Sigmoid colon (tissue), 7 donors: Measurements from ENCODE around the gene SORCS2. TPM values are rescaled to one million over a fixed set of nuclear protein-coding genes. Genes with fewer than 3 reads are reported as not detected.

Experiments used
- DNase-seq: peaks from one replicate; pipeline ENCODE4 v3.0.0-alpha.2; 2019
- H3K27ac ChIP-seq, 4 donors: fragments of 200-600 bp; sonication (generic); one replicate each; pipeline ENCODE4 v1.5.1; 2016 to 2019; ENCODE audit warnings: mild to moderate bottlenecking in 1 of 4
- H3K27me3 ChIP-seq, 3 donors: fragments of 200-600 bp; sonication (generic); one replicate each; pipeline ENCODE4 v1.5.1; 2019; ENCODE audit warnings: mild to moderate bottlenecking in 1 of 3
- H3K36me3 ChIP-seq, 4 donors: fragments of 200-600 bp; sonication (generic); one replicate each; pipeline ENCODE4 v1.5.1; 2016 to 2019
- H3K4me1 ChIP-seq, 4 donors: fragments of 200-600 bp; sonication (generic); one replicate each; pipeline ENCODE4 v1.5.1; 2017 to 2019
- H3K4me3 ChIP-seq, 4 donors: fragments of 200-600 bp; sonication (generic); one replicate each; pipeline ENCODE4 v1.5.1; 2017 to 2019; ENCODE audit warnings: mild to moderate bottlenecking in 2 of 4, moderate library complexity in 1 of 4
- H3K9me3 ChIP-seq, 4 donors: fragments of 200-600 bp in 3 of 4; sonication (generic) in 3 of 4; one replicate each; pipeline versions ENCODE4 v1.5.1 to v1.6.1; 2013 to 2019
- CTCF ChIP-seq, 4 experiments: fragments of 450-650 bp in 3 of 4; fragments of 200-600 bp in 1 of 4; IDR thresholded peaks; one replicate each; pipeline ENCODE4 v1.5.1; 2016 to 2019; ENCODE audit warnings: antibody characterized with exemption in 4 of 4, mild to moderate bottlenecking in 3 of 4, moderate library complexity in 2 of 4
- EP300 ChIP-seq, 4 donors: sonication (generic); formaldehyde crosslinking; IDR thresholded peaks; one replicate each; pipeline ENCODE4 v1.6.1; 2017; ENCODE audit warnings: antibody characterized with exemption in 4 of 4
- POLR2A ChIP-seq, 2 donors: fragments of 450-650 bp; IDR thresholded peaks; one replicate each; pipeline ENCODE4 v1.6.1; 2016; ENCODE audit warnings: antibody characterized with exemption in 2 of 2, mild to moderate bottlenecking in 2 of 2, moderate library complexity in 2 of 2
- POLR2AphosphoS5 ChIP-seq, 4 donors: sonication (generic); formaldehyde crosslinking; IDR thresholded peaks; one replicate each; pipeline ENCODE4 v1.6.1; 2017; ENCODE audit warnings: antibody characterized with exemption in 4 of 4
- WGBS, 2 donors: extraction: QIAGEN DNeasy Blood & Tissue Kit; methylation state at CpG; one replicate each; pipeline ENCODE4 v1.1.7; 2013; 5-methylcytosine and 5-hydroxymethylcytosine counted together
- intact Hi-C: fragments of 100-400 bp; cut with DNase I; formaldehyde crosslinking; loops from one replicate; pipeline ENCODE4 v1.15.1; 2023
- polyA plus RNA-seq, 3 donors: library from polyadenylated mRNA; stranded (reverse); fragments of 200-250 nt; gene quantifications; one replicate each; pipeline ENCODE4 v1.2.3, GENCODE V29; 2013
- total RNA-seq, 4 donors: library from RNA; depleted of rRNA; stranded (reverse); fragments of >200 nt; gene quantifications; one replicate each; pipeline ENCODE4 v1.1.0, GENCODE V29; 2016
- donor health status: healthy with polysubstance abuse.
- donor health status: Bipolar disorder and iron deficiency.
- donor health status: healthy.

SORCS2 gene
- total and polyA plus RNA-seq, 7 donors, result 1.8 to 6.4 (median 3.9) TPM; not detected in 2

GRCh38 chr4:7516096-7516772 lies 323.9 kb downstream of the SORCS2 start:
- no peaks in the 10 kb centered on the region for H3K9me3 ChIP-seq
- 46 to 52% methylated on average over 16 of the region's 16 CpGs for WGBS, 2 donors
- no peaks in the 10 kb centered on the region for H3K4me1 ChIP-seq
- no peak overlapping the region for H3K4me3 ChIP-seq
- intact Hi-C loops, result no loop called here
- no peak for TF ChIP-seq EP300 (IDR thresholded peaks at IDR 0.05)
- no peak for TF ChIP-seq CTCF (IDR thresholded peaks at IDR 0.05)
- no peak for TF ChIP-seq POLR2AphosphoS5 (IDR thresholded peaks at IDR 0.05)
- TF ChIP-seq POLR2A (IDR thresholded peaks at IDR 0.05), result no peak
- H3K27me3 ChIP-seq, result no peaks in the 10 kb centered on the region
- DNase-seq, result no peak
- no peaks in the 10 kb centered on the region for H3K36me3 ChIP-seq
- H3K27ac ChIP-seq, result no peak overlapping the region

GRCh38 chr4:7516773-7517144 lies 324.4 kb downstream of the SORCS2 start:
- WGBS, 2 donors, result 39 to 50% methylated on average over 12 of the region's 12 CpGs

GRCh38 chr4:7518871-7519637 lies 326.7 kb downstream of the SORCS2 start:
- H3K27ac ChIP-seq, result no peak overlapping the region
- 73 to 84% methylated on average over 24 of the region's 24 CpGs for WGBS, 2 donors
- no peak overlapping the region for H3K4me3 ChIP-seq
- no peak for DNase-seq
- no peaks in the 10 kb centered on the region for H3K27me3 ChIP-seq
- no peaks in the 10 kb centered on the region for H3K4me1 ChIP-seq
- no peak for TF ChIP-seq POLR2A (IDR thresholded peaks at IDR 0.05)
- no peak for TF ChIP-seq CTCF (IDR thresholded peaks at IDR 0.05)
- no peak for TF ChIP-seq EP300 (IDR thresholded peaks at IDR 0.05)
- TF ChIP-seq POLR2AphosphoS5 (IDR thresholded peaks at IDR 0.05), result no peak
- H3K36me3 ChIP-seq, result no peaks in the 10 kb centered on the region
- intact Hi-C loops, result no loop called here
- no peaks in the 10 kb centered on the region for H3K9me3 ChIP-seq

More at GRCh38 chr4:7516773-7517144, 324.4 kb downstream of the SORCS2 start:
- intact Hi-C loops, result no loop called here
- Histone ChIP-seq H3K4me3 (no peak overlapping the region), H3K4me1 (no peaks in the 10 kb centered on the region), H3K36me3 (no peaks in the 10 kb centered on the region), H3K27me3 (no peaks in the 10 kb centered on the region), H3K9me3 (no peaks in the 10 kb centered on the region), H3K27ac (no peak overlapping the region)
- no peak for DNase-seq
- no peak for TF ChIP-seq POLR2A (IDR thresholded peaks at IDR 0.05)
- no peak for TF ChIP-seq POLR2AphosphoS5 (IDR thresholded peaks at IDR 0.05)
- TF ChIP-seq EP300 (IDR thresholded peaks at IDR 0.05), result no peak
- no peak for TF ChIP-seq CTCF (IDR thresholded peaks at IDR 0.05)

- DNase-seq, result no peak
- 73 to 76% methylated on average over 19 of the region's 19 CpGs for WGBS, 2 donors
- no peaks in the 10 kb centered on the region for H3K27me3 ChIP-seq
- no peak for TF ChIP-seq CTCF (IDR thresholded peaks at IDR 0.05)
- TF ChIP-seq POLR2AphosphoS5 (IDR thresholded peaks at IDR 0.05), result no peak
- no peak for TF ChIP-seq POLR2A (IDR thresholded peaks at IDR 0.05)
- no peak for TF ChIP-seq EP300 (IDR thresholded peaks at IDR 0.05)
- H3K36me3 ChIP-seq, result no peaks in the 10 kb centered on the region
- no peak overlapping the region for H3K27ac ChIP-seq
- H3K4me1 ChIP-seq, result no peaks in the 10 kb centered on the region
- no peak overlapping the region for H3K4me3 ChIP-seq
- no peaks in the 10 kb centered on the region for H3K9me3 ChIP-seq
- intact Hi-C loops, result no loop called here
These were observed 327.5 kb downstream of the SORCS2 start for GRCh38 chr4:7519638-7520376.
